Mucosa of descending colon (tissue), 3 donors: ENCODE data around the gene DCTPP1. TPM values are rescaled to one million over a fixed set of nuclear protein-coding genes. Genes with fewer than 3 reads are reported as not detected.
A peak's percentile ranks its signal among the peaks of the same experiment; 100 is the strongest.

ENCODE experiments used
- ATAC-seq: fragments of 200-7000 bp; cut with Tn5 transposase; one replicate; pipeline ENCODE4 v1.9.1; 2020; ENCODE audit warnings: mild to moderate bottlenecking, moderate library complexity
- DNase-seq, 3 donors: peaks; one replicate each; pipeline ENCODE4 v3.0.0-alpha.2; 2020
- H3K36me3 ChIP-seq: fragments of 200-600 bp; one replicate; pipeline ENCODE4 v1.8.0; 2021; ENCODE audit warnings: low read depth, mild to moderate bottlenecking
- H3K4me1 ChIP-seq: fragments of 200-600 bp; one replicate; pipeline ENCODE4 v1.8.0; 2021; ENCODE audit warnings: low read depth, mild to moderate bottlenecking
- H3K4me3 ChIP-seq: fragments of 200-600 bp; one replicate; pipeline ENCODE4 v1.8.0; 2021; ENCODE audit warnings: mild to moderate bottlenecking
- H3K9me3 ChIP-seq: fragments of 200-600 bp; one replicate; pipeline ENCODE4 v1.8.0; 2021; ENCODE audit warnings: mild to moderate bottlenecking
- intact Hi-C, 2 donors: fragments of 100-400 bp; cut with DNase I in 1 of 2; cut with micrococcal nuclease in 1 of 2; formaldehyde crosslinking; loops; one replicate each; pipeline versions ENCODE4 v1.11.0 to v1.11.1; 2022; cut with DNase I, micrococcal nuclease
- total RNA-seq, 3 donors: library from RNA; stranded (reverse); fragmentation: NEBNext Ultra II Directional in 2 of 3; extraction: Animal tissue kit (Norgen Biotek cat#: 25700) in 2 of 3; gene quantifications; one replicate each; pipeline versions ENCODE4 v1.2.1 to v1.2.4, GENCODE V29; 2021 to 2023
- TF ChIP-seq, protein P1 (sequence below): fragments of 200-600 bp; IDR thresholded peaks from one replicate; pipeline ENCODE4 v1.8.0; 2022; ENCODE audit warnings: antibody characterized with exemption, mild to moderate bottlenecking
- donor health status: DM: no; HTN: no; CAD: no; lungs with moderate emphysema.
- donor health status: DM: no; HTN: no; CAD: no.
- donor health status: DM: no; HTN: yes; CAD: no.

DCTPP1 gene
- total RNA-seq, 3 donors from 2014 or later, result 43.7 to 95.8 (median 89.1) TPM

DNA sequence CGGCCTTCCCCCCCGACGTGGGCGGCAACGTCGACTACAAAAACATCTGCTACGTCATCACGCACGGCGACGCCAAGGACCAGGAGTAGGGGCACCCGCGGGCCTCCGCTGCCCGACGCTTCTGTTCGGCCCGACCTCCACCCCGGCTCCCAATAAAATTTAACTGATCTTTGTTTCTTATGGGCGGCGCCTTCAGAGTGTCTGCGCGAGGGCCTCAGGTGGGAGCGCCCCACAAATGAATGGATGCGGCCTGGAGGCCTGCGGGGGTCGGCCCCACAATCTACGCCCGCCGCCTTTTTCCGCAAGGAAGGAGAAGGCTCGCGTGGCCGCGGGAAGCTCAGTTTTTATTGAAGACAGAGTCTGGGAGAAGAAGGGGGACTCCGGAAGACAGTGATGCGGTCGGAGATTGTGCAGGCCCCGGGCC lies 52.0 kb downstream of the DCTPP1 start:
- peak; percentile 70 for ATAC-seq

DNA sequence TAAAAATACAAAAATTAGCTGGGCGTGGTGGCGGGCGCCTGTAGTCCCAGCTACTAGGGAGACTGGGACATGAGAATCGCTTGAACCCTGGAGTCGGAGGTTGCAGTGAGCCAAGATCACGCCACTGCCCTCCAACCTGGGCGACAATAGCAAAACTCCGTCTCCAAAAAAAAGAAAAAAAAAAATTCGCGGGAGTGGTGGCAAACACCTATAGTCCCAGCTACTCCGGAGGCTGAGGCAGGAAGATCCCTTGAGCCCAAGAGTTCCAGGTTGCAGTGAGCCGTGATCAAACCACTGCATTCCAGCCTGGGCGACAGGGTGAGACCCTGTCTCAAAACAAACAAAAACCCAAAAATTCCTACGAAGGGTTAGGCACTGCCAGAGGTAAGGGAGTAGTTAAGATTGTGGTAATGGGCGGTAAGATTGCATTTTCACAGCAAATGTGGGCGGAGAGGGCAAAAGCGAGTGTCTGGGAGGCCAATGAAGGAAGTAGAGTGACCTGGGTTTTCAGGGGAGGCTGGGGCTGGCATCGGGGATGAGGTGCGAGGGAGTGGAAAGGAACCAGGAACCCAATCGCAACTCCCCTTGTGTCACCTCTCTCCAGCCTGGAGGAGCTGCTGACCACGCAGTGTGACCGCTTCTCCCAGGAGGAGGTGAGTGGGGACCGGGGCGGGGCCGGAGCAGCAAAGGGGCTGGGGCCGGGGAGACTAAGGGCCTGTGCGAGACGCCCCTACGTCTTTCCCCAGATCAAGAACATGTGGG lies 52.6 kb downstream of the DCTPP1 start:
- Histone ChIP-seq H3K9me3 (no peaks in the 10 kb centered on the region), H3K4me3 (peak overlapping the region; percentile 33), H3K4me1 (peaks cover 11% of the 10 kb centered on the region), H3K36me3 (no peaks in the 10 kb centered on the region)
- TF ChIP-seq, protein P1, sequence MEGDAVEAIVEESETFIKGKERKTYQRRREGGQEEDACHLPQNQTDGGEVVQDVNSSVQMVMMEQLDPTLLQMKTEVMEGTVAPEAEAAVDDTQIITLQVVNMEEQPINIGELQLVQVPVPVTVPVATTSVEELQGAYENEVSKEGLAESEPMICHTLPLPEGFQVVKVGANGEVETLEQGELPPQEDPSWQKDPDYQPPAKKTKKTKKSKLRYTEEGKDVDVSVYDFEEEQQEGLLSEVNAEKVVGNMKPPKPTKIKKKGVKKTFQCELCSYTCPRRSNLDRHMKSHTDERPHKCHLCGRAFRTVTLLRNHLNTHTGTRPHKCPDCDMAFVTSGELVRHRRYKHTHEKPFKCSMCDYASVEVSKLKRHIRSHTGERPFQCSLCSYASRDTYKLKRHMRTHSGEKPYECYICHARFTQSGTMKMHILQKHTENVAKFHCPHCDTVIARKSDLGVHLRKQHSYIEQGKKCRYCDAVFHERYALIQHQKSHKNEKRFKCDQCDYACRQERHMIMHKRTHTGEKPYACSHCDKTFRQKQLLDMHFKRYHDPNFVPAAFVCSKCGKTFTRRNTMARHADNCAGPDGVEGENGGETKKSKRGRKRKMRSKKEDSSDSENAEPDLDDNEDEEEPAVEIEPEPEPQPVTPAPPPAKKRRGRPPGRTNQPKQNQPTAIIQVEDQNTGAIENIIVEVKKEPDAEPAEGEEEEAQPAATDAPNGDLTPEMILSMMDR, result no peak
- intact Hi-C loops, result no loop called here
- DNase-seq (no peak), ATAC-seq (no peak)

More for the DNA sequence above, 52.0 kb downstream of the DCTPP1 start:
- intact Hi-C loops, result no loop called here
- Histone ChIP-seq H3K4me1 (peaks cover 11% of the 10 kb centered on the region), H3K4me3 (peak overlapping the region; percentile 33), H3K36me3 (no peaks in the 10 kb centered on the region), H3K9me3 (no peaks in the 10 kb centered on the region)
- DNase-seq, result peak; percentile 94 to 96 (median 96)
- TF ChIP-seq, protein P1, result no peak

DNA sequence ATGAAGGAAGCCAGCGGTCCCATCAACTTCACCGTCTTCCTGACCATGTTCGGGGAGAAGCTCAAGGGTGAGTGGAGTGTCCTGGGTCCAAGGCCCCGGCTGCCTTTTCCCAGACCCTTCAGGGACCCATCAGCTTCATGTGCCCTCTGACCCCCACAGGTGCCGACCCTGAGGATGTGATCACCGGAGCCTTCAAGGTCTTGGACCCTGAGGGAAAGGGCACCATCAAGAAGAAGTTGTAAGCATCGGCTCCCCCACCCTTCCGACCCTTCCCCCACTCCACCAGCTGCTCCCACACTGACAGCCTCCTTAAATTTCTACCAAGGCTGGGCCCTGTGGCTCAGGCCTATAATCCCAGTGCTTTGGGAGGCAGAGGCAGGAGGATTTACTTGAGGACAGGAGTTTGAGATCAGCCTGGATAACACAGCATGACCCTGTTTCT lies 53.3 kb downstream of the DCTPP1 start:
- ATAC-seq, result no peak
- TF ChIP-seq, protein P1, result no peak
- no peaks in the 10 kb centered on the region for H3K36me3 ChIP-seq
- peaks cover 11% of the 10 kb centered on the region for H3K4me1 ChIP-seq
- intact Hi-C loops, result no loop called here
- DNase-seq, result no peak
- no peak overlapping the region for H3K4me3 ChIP-seq
- no peaks in the 10 kb centered on the region for H3K9me3 ChIP-seq

DNA sequence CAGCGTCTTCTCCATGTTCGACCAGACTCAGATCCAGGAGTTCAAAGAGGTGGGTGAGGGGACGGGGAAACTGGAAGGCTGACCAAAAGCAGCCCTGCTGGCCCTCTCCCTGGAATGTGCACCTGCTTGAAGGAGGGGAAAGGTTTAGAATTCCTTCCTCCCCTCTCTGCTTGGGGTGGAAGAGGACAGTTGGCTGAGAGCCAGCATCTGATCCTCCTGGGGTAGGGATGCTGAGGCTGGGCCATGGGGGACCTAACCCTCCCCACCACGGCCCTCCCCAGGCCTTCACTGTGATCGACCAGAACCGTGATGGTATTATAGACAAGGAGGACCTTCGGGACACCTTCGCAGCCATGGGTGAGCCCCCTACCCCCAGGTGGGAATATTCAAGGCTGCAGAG lies 54.0 kb downstream of the DCTPP1 start:
- DNase-seq, result no peak
- no peak for ATAC-seq

DNA sequence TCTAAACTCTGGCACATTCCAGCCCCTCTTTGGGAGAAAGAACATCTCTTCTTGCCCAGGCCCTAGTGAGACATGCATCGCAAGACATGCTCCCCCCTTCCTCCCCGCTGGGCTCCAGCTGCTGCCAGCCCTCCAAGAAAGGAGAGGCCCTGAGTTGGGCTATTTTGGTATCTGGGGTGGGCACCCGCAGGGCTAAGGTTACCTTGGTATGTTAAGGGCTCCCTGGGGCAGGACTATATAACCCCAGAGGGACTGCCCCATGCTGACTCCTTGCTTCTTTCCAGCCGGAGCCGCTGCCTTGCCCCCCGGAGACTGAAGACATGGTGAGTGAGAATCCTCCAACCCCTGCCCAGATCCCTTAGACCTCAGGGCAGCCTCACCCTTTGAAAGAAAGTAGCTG lies 55.3 kb downstream of the DCTPP1 start, which contains the start of gene MYL11:
Gene MYL11, plus strand, starts transcription at position 265 of the 400 bp plus-strand sequence. Its CDS starts 56 bp downstream, at position 321.
- no peak within 1 kb of the TSS for H3K4me3 ChIP-seq
- ATAC-seq (no peak), DNase-seq (no peak)
- peaks cover 11% of the 10 kb centered on the region for H3K4me1 ChIP-seq
- TF ChIP-seq, protein P1, result no peak
- H3K9me3 ChIP-seq, result no peaks in the 10 kb centered on the region
- intact Hi-C loops, result no loop called here
- H3K36me3 ChIP-seq, result peaks cover 4% of the 10 kb centered on the region

More for the DNA sequence above, 54.0 kb downstream of the DCTPP1 start:
- TF ChIP-seq, protein P1, result no peak
- intact Hi-C loops, result no loop called here
- H3K36me3 ChIP-seq, result no peaks in the 10 kb centered on the region
- no peak overlapping the region for H3K4me3 ChIP-seq
- H3K9me3 ChIP-seq, result no peaks in the 10 kb centered on the region
- peaks cover 11% of the 10 kb centered on the region for H3K4me1 ChIP-seq

Other genes with a start within 250 kb of the DCTPP1 start
- 10 to 100 TPM; 24.2 to 42.0 (median 25.2) TPM for gene CORO1A, start 246.4 kb downstream of the DCTPP1 start, total RNA-seq
- 100 to 1,000 TPM in 2 of 3 donors, 10 to 100 TPM in 1; 67.8 to 187 (median 152) TPM for gene BOLA2B, start 236.4 kb downstream of the DCTPP1 start, total RNA-seq
- gene SLX1A, start 236.2 kb downstream of the DCTPP1 start, total RNA-seq, result 100 to 1,000 TPM in 1 of 3 donors, 10 to 100 TPM in 2; 52.8 to 100 (median 68.0) TPM
- gene SULT1A3, start 230.8 kb downstream of the DCTPP1 start, total RNA-seq, result 10 to 100 TPM; 37.1 to 96.5 (median 66.7) TPM
- gene NPIPB13, start 181.6 kb downstream of the DCTPP1 start, total RNA-seq, result 10 to 100 TPM; 15.3 to 28.5 (median 21.7) TPM
- 10 to 100 TPM; 53.4 to 57.9 (median 53.5) TPM for gene CD2BP2, start 74.7 kb downstream of the DCTPP1 start, total RNA-seq
- gene TBC1D10B, start 59.5 kb downstream of the DCTPP1 start, total RNA-seq, result 10 to 100 TPM; 46.4 to 48.8 (median 47.5) TPM
- 1 to 10 TPM in 2 of 3 donors, not detected in 1; 1.1 to 1.6 TPM for gene MYL11, start 55.2 kb downstream of the DCTPP1 start, total RNA-seq
- gene SEPTIN1, start 47.5 kb downstream of the DCTPP1 start, total RNA-seq, result 1 to 10 TPM; 5.6 to 6.1 (median 6.0) TPM
- gene ZNF48, start 34.6 kb downstream of the DCTPP1 start, total RNA-seq, result 10 to 100 TPM in 1 of 3 donors, 1 to 10 TPM in 2; 6.5 to 13.7 (median 6.6) TPM
- 10 to 100 TPM in 1 of 3 donors, 1 to 10 TPM in 2; 3.8 to 11.6 (median 4.3) TPM for gene ZNF771, start 22.4 kb downstream of the DCTPP1 start, total RNA-seq
- 100 to 1,000 TPM; 107 to 185 (median 142) TPM for gene SEPHS2, start 15.8 kb upstream of the DCTPP1 start, total RNA-seq
- 10 to 100 TPM in 1 of 3 donors, 1 to 10 TPM in 2; 8.1 to 14.8 (median 8.5) TPM for gene ITGAL, start 42.7 kb upstream of the DCTPP1 start, total RNA-seq
- 10 to 100 TPM; 53.9 to 70.1 (median 65.9) TPM for gene ZNF768, start 96.5 kb upstream of the DCTPP1 start, total RNA-seq
- 10 to 100 TPM in 2 of 3 donors, 1 to 10 TPM in 1; 9.2 to 13.8 (median 10.5) TPM for gene ZNF747, start 104.8 kb upstream of the DCTPP1 start, total RNA-seq
- gene ZNF764, start 128.3 kb upstream of the DCTPP1 start, total RNA-seq, result 10 to 100 TPM; 11.2 to 20.2 (median 12.7) TPM
- gene ZNF688, start 141.7 kb upstream of the DCTPP1 start, total RNA-seq, result 10 to 100 TPM; 17.0 to 23.0 (median 20.7) TPM
- 10 to 100 TPM; 14.7 to 28.4 (median 24.8) TPM for gene ZNF785, start 155.7 kb upstream of the DCTPP1 start, total RNA-seq
- 10 to 100 TPM in 2 of 3 donors, 1 to 10 TPM in 1; 7.6 to 10.7 (median 10.5) TPM for gene ZNF689, start 180.4 kb upstream of the DCTPP1 start, total RNA-seq
- gene PRR14, start 220.9 kb upstream of the DCTPP1 start, total RNA-seq, result 10 to 100 TPM; 42.1 to 65.6 (median 45.6) TPM
- 10 to 100 TPM; 82.6 to 97.1 (median 85.8) TPM for gene FBRS, start 228.4 kb upstream of the DCTPP1 start, total RNA-seq